SK-N-SH (cell line): ENCODE measurements around the gene UBE2E3.

ENCODE experiments used
- EP300 ChIP-seq, 2 experiments: IDR thresholded peaks; 2 replicates each; pipeline versions ENCODE4 v1.4.0 to v1.6.1; 2012; ENCODE audit warnings: borderline replicate concordance in 1 of 2, low read depth in 1 of 2, low read length in 1 of 2
- FOSL2 ChIP-seq: IDR thresholded peaks from 2 replicates; pipeline ENCODE4 v1.4.0; 2012; ENCODE audit warnings: low read depth, mild to moderate bottlenecking, moderate library complexity, borderline replicate concordance
- GABPA ChIP-seq: IDR thresholded peaks from 2 replicates; pipeline ENCODE4 v1.4.0; 2012; ENCODE audit warnings: low read depth, mild to moderate bottlenecking
- MXI1 ChIP-seq: IDR thresholded peaks from 2 replicates; pipeline ENCODE4 v1.6.1; 2012; ENCODE audit warnings: mild to moderate bottlenecking, low read depth, low read length, improper control_type of control experiment
- POLR2AphosphoS5 ChIP-seq: IDR thresholded peaks from 2 replicates; pipeline ENCODE4 v1.6.1; 2012; ENCODE audit warnings: low read depth, low read length
- RAD21 ChIP-seq: IDR thresholded peaks from 2 replicates; pipeline ENCODE4 v1.6.1; 2012; ENCODE audit warnings: mild to moderate bottlenecking, low read length
- TCF12 ChIP-seq: IDR thresholded peaks from 2 replicates; pipeline ENCODE4 v1.4.0; 2012
- TF ChIP-seq, protein P1 (sequence below): fragments of 200-600 bp; sonication (generic); IDR thresholded peaks from 2 replicates; pipeline ENCODE4 v1.6.1; 2017; ENCODE audit warnings: antibody characterized with exemption, mild to moderate bottlenecking, moderate library complexity
- TF ChIP-seq, protein P2 (sequence below): fragments of 150-350 bp; IDR thresholded peaks from 2 replicates; pipeline ENCODE4 v1.6.1; 2017; ENCODE audit warnings: antibody characterized with exemption, low read length, low read depth, borderline replicate concordance
- TF ChIP-seq, protein P3 (sequence below): IDR thresholded peaks from 2 replicates; pipeline ENCODE4 v1.6.1; 2012; ENCODE audit warnings: mild to moderate bottlenecking, low read depth, low read length, moderate library complexity
- TF ChIP-seq, protein P4 (sequence below): IDR thresholded peaks from 2 replicates; pipeline ENCODE4 v1.4.0; 2012; ENCODE audit warnings: low read depth, borderline replicate concordance

DNA sequence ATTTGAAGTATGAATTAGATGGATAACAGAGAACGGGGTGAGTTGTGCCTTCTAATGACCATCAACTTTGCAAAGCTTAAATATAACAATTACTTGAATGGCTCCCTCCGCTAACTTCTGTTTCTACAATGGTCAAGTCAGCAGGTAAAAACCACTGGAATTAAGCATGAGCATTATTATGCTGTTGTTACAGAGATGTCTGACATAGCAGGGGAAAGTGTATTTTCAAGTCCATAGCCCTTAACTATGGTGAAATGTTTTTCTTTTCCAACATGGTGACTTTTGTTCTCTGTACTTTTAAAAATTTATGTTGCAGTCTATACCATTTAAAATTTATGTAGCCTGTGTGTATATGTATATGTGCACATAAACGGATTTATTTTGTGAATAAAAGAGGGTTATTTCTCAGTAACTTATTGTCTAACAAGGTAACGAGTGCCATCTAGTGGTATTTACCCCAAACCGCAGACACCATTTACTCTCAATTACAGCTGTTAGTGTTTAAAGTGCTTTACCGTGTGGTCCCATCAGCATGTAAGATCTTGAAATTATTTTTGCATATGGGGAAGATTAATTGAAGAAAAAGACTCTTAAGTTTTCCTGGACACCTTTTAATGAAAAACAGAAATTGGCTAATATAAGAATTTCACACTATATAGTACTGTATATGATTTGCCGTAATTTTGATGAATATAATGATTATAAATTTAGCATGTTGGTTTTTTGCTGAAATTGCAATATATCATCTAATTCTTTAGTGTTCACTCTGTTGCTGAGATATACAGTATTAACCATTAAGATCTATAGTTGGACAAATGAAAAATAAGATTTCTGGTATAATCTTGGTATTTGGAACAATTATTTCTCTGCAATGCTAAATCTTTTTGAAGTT lies 78.2 kb downstream of the UBE2E3 start:
- TF ChIP-seq, protein P1, sequence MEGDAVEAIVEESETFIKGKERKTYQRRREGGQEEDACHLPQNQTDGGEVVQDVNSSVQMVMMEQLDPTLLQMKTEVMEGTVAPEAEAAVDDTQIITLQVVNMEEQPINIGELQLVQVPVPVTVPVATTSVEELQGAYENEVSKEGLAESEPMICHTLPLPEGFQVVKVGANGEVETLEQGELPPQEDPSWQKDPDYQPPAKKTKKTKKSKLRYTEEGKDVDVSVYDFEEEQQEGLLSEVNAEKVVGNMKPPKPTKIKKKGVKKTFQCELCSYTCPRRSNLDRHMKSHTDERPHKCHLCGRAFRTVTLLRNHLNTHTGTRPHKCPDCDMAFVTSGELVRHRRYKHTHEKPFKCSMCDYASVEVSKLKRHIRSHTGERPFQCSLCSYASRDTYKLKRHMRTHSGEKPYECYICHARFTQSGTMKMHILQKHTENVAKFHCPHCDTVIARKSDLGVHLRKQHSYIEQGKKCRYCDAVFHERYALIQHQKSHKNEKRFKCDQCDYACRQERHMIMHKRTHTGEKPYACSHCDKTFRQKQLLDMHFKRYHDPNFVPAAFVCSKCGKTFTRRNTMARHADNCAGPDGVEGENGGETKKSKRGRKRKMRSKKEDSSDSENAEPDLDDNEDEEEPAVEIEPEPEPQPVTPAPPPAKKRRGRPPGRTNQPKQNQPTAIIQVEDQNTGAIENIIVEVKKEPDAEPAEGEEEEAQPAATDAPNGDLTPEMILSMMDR: peak; percentile 60
- TF ChIP-seq RAD21 (peak; percentile 73), TCF12 (no peak), EP300 (IDR thresholded peaks at IDR 0.05; ENCODE audit: borderline replicate concordance in 1 of 2, low read depth in 1 of 2, low read length in 1 of 2) (no peak), MXI1 (no peak), FOSL2 (no peak), POLR2AphosphoS5 (no peak), GABPA (no peak)
- TF ChIP-seq, protein P2, sequence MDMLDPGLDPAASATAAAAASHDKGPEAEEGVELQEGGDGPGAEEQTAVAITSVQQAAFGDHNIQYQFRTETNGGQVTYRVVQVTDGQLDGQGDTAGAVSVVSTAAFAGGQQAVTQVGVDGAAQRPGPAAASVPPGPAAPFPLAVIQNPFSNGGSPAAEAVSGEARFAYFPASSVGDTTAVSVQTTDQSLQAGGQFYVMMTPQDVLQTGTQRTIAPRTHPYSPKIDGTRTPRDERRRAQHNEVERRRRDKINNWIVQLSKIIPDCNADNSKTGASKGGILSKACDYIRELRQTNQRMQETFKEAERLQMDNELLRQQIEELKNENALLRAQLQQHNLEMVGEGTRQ: no peak
- TF ChIP-seq, protein P3, sequence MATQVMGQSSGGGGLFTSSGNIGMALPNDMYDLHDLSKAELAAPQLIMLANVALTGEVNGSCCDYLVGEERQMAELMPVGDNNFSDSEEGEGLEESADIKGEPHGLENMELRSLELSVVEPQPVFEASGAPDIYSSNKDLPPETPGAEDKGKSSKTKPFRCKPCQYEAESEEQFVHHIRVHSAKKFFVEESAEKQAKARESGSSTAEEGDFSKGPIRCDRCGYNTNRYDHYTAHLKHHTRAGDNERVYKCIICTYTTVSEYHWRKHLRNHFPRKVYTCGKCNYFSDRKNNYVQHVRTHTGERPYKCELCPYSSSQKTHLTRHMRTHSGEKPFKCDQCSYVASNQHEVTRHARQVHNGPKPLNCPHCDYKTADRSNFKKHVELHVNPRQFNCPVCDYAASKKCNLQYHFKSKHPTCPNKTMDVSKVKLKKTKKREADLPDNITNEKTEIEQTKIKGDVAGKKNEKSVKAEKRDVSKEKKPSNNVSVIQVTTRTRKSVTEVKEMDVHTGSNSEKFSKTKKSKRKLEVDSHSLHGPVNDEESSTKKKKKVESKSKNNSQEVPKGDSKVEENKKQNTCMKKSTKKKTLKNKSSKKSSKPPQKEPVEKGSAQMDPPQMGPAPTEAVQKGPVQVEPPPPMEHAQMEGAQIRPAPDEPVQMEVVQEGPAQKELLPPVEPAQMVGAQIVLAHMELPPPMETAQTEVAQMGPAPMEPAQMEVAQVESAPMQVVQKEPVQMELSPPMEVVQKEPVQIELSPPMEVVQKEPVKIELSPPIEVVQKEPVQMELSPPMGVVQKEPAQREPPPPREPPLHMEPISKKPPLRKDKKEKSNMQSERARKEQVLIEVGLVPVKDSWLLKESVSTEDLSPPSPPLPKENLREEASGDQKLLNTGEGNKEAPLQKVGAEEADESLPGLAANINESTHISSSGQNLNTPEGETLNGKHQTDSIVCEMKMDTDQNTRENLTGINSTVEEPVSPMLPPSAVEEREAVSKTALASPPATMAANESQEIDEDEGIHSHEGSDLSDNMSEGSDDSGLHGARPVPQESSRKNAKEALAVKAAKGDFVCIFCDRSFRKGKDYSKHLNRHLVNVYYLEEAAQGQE: no peak
- TF ChIP-seq, protein P4, sequence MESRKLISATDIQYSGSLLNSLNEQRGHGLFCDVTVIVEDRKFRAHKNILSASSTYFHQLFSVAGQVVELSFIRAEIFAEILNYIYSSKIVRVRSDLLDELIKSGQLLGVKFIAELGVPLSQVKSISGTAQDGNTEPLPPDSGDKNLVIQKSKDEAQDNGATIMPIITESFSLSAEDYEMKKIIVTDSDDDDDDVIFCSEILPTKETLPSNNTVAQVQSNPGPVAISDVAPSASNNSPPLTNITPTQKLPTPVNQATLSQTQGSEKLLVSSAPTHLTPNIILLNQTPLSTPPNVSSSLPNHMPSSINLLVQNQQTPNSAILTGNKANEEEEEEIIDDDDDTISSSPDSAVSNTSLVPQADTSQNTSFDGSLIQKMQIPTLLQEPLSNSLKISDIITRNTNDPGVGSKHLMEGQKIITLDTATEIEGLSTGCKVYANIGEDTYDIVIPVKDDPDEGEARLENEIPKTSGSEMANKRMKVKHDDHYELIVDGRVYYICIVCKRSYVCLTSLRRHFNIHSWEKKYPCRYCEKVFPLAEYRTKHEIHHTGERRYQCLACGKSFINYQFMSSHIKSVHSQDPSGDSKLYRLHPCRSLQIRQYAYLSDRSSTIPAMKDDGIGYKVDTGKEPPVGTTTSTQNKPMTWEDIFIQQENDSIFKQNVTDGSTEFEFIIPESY: no peak
